H1 (cell line): ENCODE results near the gene CIAO2A. TPM values are rescaled to one million over a fixed set of nuclear protein-coding genes. Genes with fewer than 3 reads are reported as not detected.

Source experiments
- CTCF ChIA-PET: fragments of 300-600 bp; sonication (Branson Sonifier 250); formaldehyde crosslinking; loops from one replicate; lab custom pipeline; 2021; ENCODE audit not compliant: partially characterized antibody; lab: Charles Lee
- POLR2A ChIA-PET: fragments of 300-600 bp; sonication (Branson Sonifier 250); formaldehyde crosslinking; loops from one replicate; lab custom pipeline; 2021; ENCODE audit warnings: inconsistent platforms; ENCODE audit not compliant: partially characterized antibody; lab: Charles Lee
- DNase-seq, 2 experiments: peaks; one replicate each; pipeline versions ENCODE4 v3.0.0 to v3.0.0-alpha.2; 2010 to 2022; ENCODE audit warnings: low spot score in 2 of 2, low read depth in 1 of 2, mixed read lengths in 1 of 2
- FAIRE-seq: peaks from 2 replicates; lab custom pipeline; 2011; peaks lifted over from hg19 to GRCh38; lab: Jason Lieb, UNC
- H2AFZ ChIP-seq: 2 replicates; pipeline ENCODE4 v1.8.1; 2012; ENCODE audit warnings: low read length, inconsistent platforms
- H2AK5ac ChIP-seq: 2 replicates; pipeline ENCODE4 v1.6.1; 2013; ENCODE audit warnings: low read depth, low read length
- H2BK120ac ChIP-seq: replicated peaks from 2 replicates; pipeline ENCODE3; 2013; ENCODE audit warnings: low read depth, low read length, inconsistent platforms
- H2BK12ac ChIP-seq: 2 replicates; pipeline ENCODE4 v1.6.1; 2013; ENCODE audit warnings: low read depth, low read length
- H2BK15ac ChIP-seq: 2 replicates; pipeline ENCODE4 v1.6.1; 2013; ENCODE audit warnings: low read length
- H2BK20ac ChIP-seq: 2 replicates; pipeline ENCODE4 v1.6.1; 2013; ENCODE audit warnings: low read length
- H2BK5ac ChIP-seq: 2 replicates; pipeline ENCODE4 v1.6.1; 2013; ENCODE audit warnings: low read depth, low read length
- H3K14ac ChIP-seq: 2 replicates; pipeline ENCODE4 v1.6.1; 2013; ENCODE audit warnings: inconsistent platforms; ENCODE audit not compliant: insufficient read length
- H3K18ac ChIP-seq: 2 replicates; pipeline ENCODE4 v1.6.1; 2013; ENCODE audit warnings: low read length; ENCODE audit errors: extremely low read depth
- H3K23ac ChIP-seq: 2 replicates; pipeline ENCODE4 v1.6.1; 2013; ENCODE audit warnings: inconsistent platforms; ENCODE audit not compliant: insufficient read length
- H3K23me2 ChIP-seq: 2 replicates; pipeline ENCODE4 v1.6.1; 2013; ENCODE audit warnings: low read depth, low read length
- H3K27ac ChIP-seq: 2 replicates; pipeline ENCODE4 v1.6.1; 2011; ENCODE audit warnings: low read depth, low read length, inconsistent platforms
- H3K27me3 ChIP-seq, 4 experiments: replicated peaks in 1 of 4; 1 replicate in 1 of 4; 2 replicates in 3 of 4; pipeline versions ENCODE4 v1.6.1 to v1.8.1; 2011 to 2013; ENCODE audit warnings: low read length in 3 of 4, mild to moderate bottlenecking in 3 of 4, inconsistent platforms in 2 of 4, mixed read lengths in 2 of 4, moderate library complexity in 1 of 4; ENCODE audit not compliant: control insufficient read depth in 3 of 4, insufficient read depth in 3 of 4; ENCODE audit errors: extremely low read depth in 1 of 4
- H3K36me3 ChIP-seq, 4 experiments: 2 replicates each; pipeline versions ENCODE4 v1.6.1 to v1.8.1; 2011 to 2013; ENCODE audit warnings: mild to moderate bottlenecking in 4 of 4, low read length in 3 of 4, moderate library complexity in 2 of 4, control low read depth in 1 of 4, inconsistent platforms in 1 of 4; ENCODE audit not compliant: insufficient read depth in 4 of 4, control insufficient read depth in 2 of 4
- H3K4ac ChIP-seq: replicated peaks from 2 replicates; pipeline ENCODE3; 2013; ENCODE audit warnings: low read length, low read depth, mixed read lengths, inconsistent platforms; ENCODE audit not compliant: insufficient read length
- H3K4me1 ChIP-seq, 4 experiments: replicated peaks in 1 of 4; 1 replicate in 1 of 4; 2 replicates in 3 of 4; pipeline versions ENCODE4 v1.6.1 to v1.8.1; 2011 to 2013; ENCODE audit warnings: low read length in 3 of 4, inconsistent platforms in 2 of 4, mixed read lengths in 1 of 4; ENCODE audit not compliant: insufficient read depth in 4 of 4, control insufficient read depth in 3 of 4
- H3K4me2 ChIP-seq, 2 experiments: 2 replicates each; pipeline versions ENCODE4 v1.6.1 to v1.8.1; 2011 to 2013; ENCODE audit warnings: low read depth in 2 of 2, low read length in 2 of 2, control low read depth in 1 of 2, inconsistent platforms in 1 of 2, mild to moderate bottlenecking in 1 of 2; ENCODE audit not compliant: insufficient read depth in 1 of 2
- H3K4me3 ChIP-seq, 4 experiments: fragments of 200-600, 300-600 bp in 1 of 4; sonication (generic), shearing (Covaris generic), sonication (Bioruptor Twin) in 1 of 4; 2 replicates each; pipeline versions ENCODE4 v1.5.1 to v1.8.1; 2011 to 2016; ENCODE audit warnings: low read length in 4 of 4, low read depth in 3 of 4, control low read depth in 2 of 4, inconsistent platforms in 2 of 4, mild to moderate bottlenecking in 2 of 4, mixed read lengths in 1 of 4, moderate library complexity in 1 of 4; ENCODE audit not compliant: insufficient read depth in 2 of 4; ENCODE audit errors: extremely low read depth in 1 of 4
- H3K56ac ChIP-seq: replicated peaks from 2 replicates; pipeline ENCODE3; 2013; ENCODE audit warnings: low read depth, mild to moderate bottlenecking, mixed read lengths, low read length, inconsistent platforms; ENCODE audit not compliant: insufficient read length
- H3K79me1 ChIP-seq: 2 replicates; pipeline ENCODE4 v1.6.1; 2013; ENCODE audit warnings: low read depth, low read length, control low read depth
- H3K79me2 ChIP-seq, 2 experiments: 2 replicates each; pipeline versions ENCODE4 v1.6.1 to v1.8.1; 2012 to 2013; ENCODE audit warnings: low read length in 2 of 2, mild to moderate bottlenecking in 2 of 2, inconsistent platforms in 1 of 2; ENCODE audit not compliant: insufficient read depth in 2 of 2, control insufficient read depth in 1 of 2
- H3K9ac ChIP-seq, 4 experiments: replicated peaks in 1 of 4; 1 replicate in 1 of 4; 2 replicates in 3 of 4; pipeline versions ENCODE4 v1.6.1 to v1.8.1; 2011 to 2013; ENCODE audit warnings: low read depth in 3 of 4, low read length in 3 of 4, control low read depth in 2 of 4, mild to moderate bottlenecking in 2 of 4, moderate library complexity in 2 of 4, inconsistent platforms in 1 of 4; ENCODE audit errors: extremely low read depth in 1 of 4
- H3K9me3 ChIP-seq, 2 experiments: 2 replicates each; pipeline versions ENCODE4 v1.6.1 to v1.8.1; 2012 to 2013; ENCODE audit warnings: mild to moderate bottlenecking in 2 of 2, moderate library complexity in 2 of 2, control low read depth in 1 of 2, inconsistent platforms in 1 of 2, low read depth in 1 of 2, low read length in 1 of 2, mixed read lengths in 1 of 2; ENCODE audit not compliant: insufficient read depth in 2 of 2
- H4K20me1 ChIP-seq, 2 experiments: replicated peaks in 1 of 2; 2 replicates each; pipeline versions ENCODE3 to v1.8.1; 2011 to 2013; ENCODE audit warnings: inconsistent platforms in 2 of 2, low read length in 2 of 2, mild to moderate bottlenecking in 1 of 2; ENCODE audit not compliant: insufficient read depth in 2 of 2, control insufficient read depth in 1 of 2
- H4K5ac ChIP-seq: 2 replicates; pipeline ENCODE4 v1.6.1; 2013; ENCODE audit warnings: low read length, low read depth, mixed read lengths, inconsistent platforms; ENCODE audit not compliant: insufficient read length
- H4K8ac ChIP-seq: 2 replicates; pipeline ENCODE4 v1.8.0; 2013; ENCODE audit warnings: mild to moderate bottlenecking, moderate library complexity, low read length, inconsistent platforms; ENCODE audit not compliant: insufficient read depth; ENCODE audit errors: extremely low read depth
- H4K91ac ChIP-seq: replicated peaks from 2 replicates; pipeline ENCODE3; 2013; ENCODE audit warnings: low read length, mixed read lengths, inconsistent platforms; ENCODE audit not compliant: insufficient read length
- CEBPB ChIP-seq: IDR thresholded peaks from 2 replicates; pipeline ENCODE4 v1.6.1; 2012; ENCODE audit warnings: low read depth, low read length
- CTBP2 ChIP-seq: IDR thresholded peaks from 2 replicates; pipeline ENCODE4 v1.7.0; 2011; ENCODE audit warnings: borderline replicate concordance, mild to moderate bottlenecking, moderate library complexity, mixed read lengths, low read length; ENCODE audit not compliant: insufficient read depth, insufficient read length
- GTF2F1 ChIP-seq: IDR thresholded peaks from 2 replicates; pipeline ENCODE4 v1.6.1; 2012; ENCODE audit warnings: low read depth, low read length, improper control_type of control experiment, borderline replicate concordance
- JUN ChIP-seq: IDR thresholded peaks from 2 replicates; pipeline ENCODE4 v1.6.1; 2011; ENCODE audit warnings: low read depth, mild to moderate bottlenecking, improper control_type of control experiment, low read length
- KDM4A ChIP-seq: IDR thresholded peaks from one replicate; pipeline ENCODE4 v1.7.1; 2012; ENCODE audit warnings: low read depth, mild to moderate bottlenecking, moderate library complexity, low read length, inconsistent platforms; ENCODE audit not compliant: severe bottlenecking
- SAP30 ChIP-seq: fragments of 300-600 bp; sonication (generic); IDR thresholded peaks from 2 replicates; pipeline ENCODE4 v1.7.1; 2012; ENCODE audit warnings: low read length, moderate library complexity, mild to moderate bottlenecking, inconsistent platforms; ENCODE audit not compliant: insufficient read depth, insufficient replicate concordance
- SUZ12 ChIP-seq: fragments of 200-600 bp; sonication (generic); IDR thresholded peaks from 2 replicates; pipeline ENCODE4 v1.6.1; 2012; ENCODE audit warnings: mild to moderate bottlenecking, inconsistent platforms, low read length, moderate library complexity, mixed read lengths
- TAF7 ChIP-seq: optimal IDR thresholded peaks from 2 replicates; pipeline ENCODE3; 2011; ENCODE audit warnings: low read depth, mild to moderate bottlenecking, inconsistent platforms, low read length, moderate library complexity, borderline replicate concordance
- ZNF274 ChIP-seq: IDR thresholded peaks from 2 replicates; pipeline ENCODE4 v1.7.0; 2012; ENCODE audit warnings: low read length, borderline replicate concordance; ENCODE audit errors: extremely low read depth
- WGBS, 2 experiments: shearing (Covaris generic) in 1 of 2; methylation state at CpG; one replicate each; pipeline versions ENCODE4 v1.1.6 to v1.1.7; 2013 to 2015; ENCODE audit warnings: low lambda C conversion rate in 2 of 2, mixed read lengths in 2 of 2, inconsistent platforms in 1 of 2, low coverage in 1 of 2, missing lambda C conversion rate in 1 of 2; ENCODE audit not compliant: insufficient replicate concordance in 2 of 2, insufficient coverage in 1 of 2, insufficient read length in 1 of 2; ENCODE audit errors: extremely low coverage in 1 of 2, missing lambda C conversion rate in 1 of 2; 5-methylcytosine and 5-hydroxymethylcytosine counted together
- polyA plus RNA-seq, 7 experiments: library from polyadenylated mRNA; depleted of rRNA in 3 of 7; stranded (reverse) in 5 of 7; unstranded in 2 of 7; fragments of >200 nt in 5 of 7; fragments of 200-250 nt in 2 of 7; gene quantifications; 1 replicate in 5 of 7; 2 replicates in 1 of 7; 4 replicates in 1 of 7; pipeline versions ENCODE4 v1.2.1 to v1.2.3, GENCODE V29; 2011 to 2013; ENCODE audit warnings: missing spikeins in 2 of 7, mixed read lengths in 2 of 7
- total RNA-seq: library from RNA; stranded (reverse); fragmentation: NEBNext Ultra II Directional; extraction: Animal tissue kit (Norgen Biotek cat#: 25700); gene quantifications from 2 replicates; pipeline ENCODE4 v1.2.1, GENCODE V29; 2021

Gene CIAO2A
- total and polyA plus RNA-seq, 2 of the 8 experiments (the other 6 are each of a cell fraction or from before 2014, with no cell fraction given): 76.4 to 86.5 TPM

DNA sequence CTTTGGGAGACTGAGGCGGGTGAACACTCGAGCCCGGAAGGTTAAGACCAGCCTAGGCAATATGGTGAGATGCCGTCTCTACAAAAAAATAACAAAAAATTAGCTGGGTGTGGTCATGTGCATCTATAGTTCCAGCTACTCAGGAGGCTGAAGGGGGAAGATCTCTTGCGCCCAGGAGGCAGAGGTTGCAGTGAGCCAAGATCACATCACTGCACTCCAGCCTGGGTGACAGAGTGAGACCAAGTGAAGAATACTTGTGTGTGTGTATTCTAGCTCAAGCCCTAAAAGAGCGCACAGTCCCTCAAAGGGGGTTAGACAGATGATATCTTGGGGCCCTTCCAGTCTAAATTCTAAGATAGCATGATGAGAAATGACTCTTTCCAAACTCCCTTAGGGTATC, 71.1 kb downstream of the CIAO2A start:
- Histone ChIP-seq H3K4me1 (peaks cover 3 to 5% (median 3%) of the 10 kb centered on the region in 4 experiments; a peak in 4 of 7 replicates), H3K36me3 (no peaks in the 10 kb centered on the region), H3K4me3 (no peak overlapping the region), H4K91ac (no peak overlapping the region), H4K20me1 (no peaks in the 10 kb centered on the region), H3K23me2 (no peaks in the 10 kb centered on the region), H2BK12ac (no peak overlapping the region), H2BK15ac (no peak overlapping the region), H3K4me2 (no peak overlapping the region), H4K8ac (no peak overlapping the region; the same call in 1 of the 2 replicates), H2AFZ (no peak overlapping the region), H3K23ac (no peak overlapping the region), H3K27ac (no peak overlapping the region), H3K56ac (no peak overlapping the region), H3K27me3 (no peaks in the 10 kb centered on the region), H4K5ac (no peak overlapping the region), H3K9ac (no peak overlapping the region), H3K9me3 (no peaks in the 10 kb centered on the region), H3K18ac (no peak overlapping the region), H2BK120ac (no peak overlapping the region), H3K4ac (no peak overlapping the region), H2BK5ac (no peak overlapping the region), H2BK20ac (no peak overlapping the region), H2AK5ac (no peak overlapping the region), H3K14ac (no peak overlapping the region), H3K79me1 (no peaks in the 10 kb centered on the region), H3K79me2 (no peaks in the 10 kb centered on the region)
- CTCF ChIA-PET: interaction anchor here (0.8 to 1.5 kb wide), 4 partner anchors 13 to 24 kb away, joined by 3 to 4 read pairs (median 4); partner anchors contain the start of gene DAPK2
- no peak for FAIRE-seq
- no peak for DNase-seq
- POLR2A ChIA-PET: no interaction called here
- 94% methylated on average over 6 of the region's 6 CpGs; no CpG with 5 or more reads in 1 of the 2 experiments for WGBS, 2 experiments
- TF ChIP-seq JUN (no peak), TAF7 (no peak), SAP30 (no peak), KDM4A (no peak), ZNF274 (no peak), SUZ12 (no peak), GTF2F1 (no peak), CTBP2 (no peak), CEBPB (no peak)
